Stimulated activated naive CD8-positive, alpha-beta T cell treated with anti-CD3 and anti-CD28 coated beads, Interleukin-15, Interleukin-2, amounts not matched to agents 100 U/mL and 50 U/mL, for 24 hours (primary cell): ENCODE results near the gene CEP78.

Source experiments
- ATAC-seq: fragments of 150-1000 bp; cut with Tn5 transposase; one replicate; pipeline ENCODE4 v1.10.0; 2021
- DNase-seq: peaks from one replicate; pipeline ENCODE4 v3.0.0; 2021

CEP78 gene

DNA sequence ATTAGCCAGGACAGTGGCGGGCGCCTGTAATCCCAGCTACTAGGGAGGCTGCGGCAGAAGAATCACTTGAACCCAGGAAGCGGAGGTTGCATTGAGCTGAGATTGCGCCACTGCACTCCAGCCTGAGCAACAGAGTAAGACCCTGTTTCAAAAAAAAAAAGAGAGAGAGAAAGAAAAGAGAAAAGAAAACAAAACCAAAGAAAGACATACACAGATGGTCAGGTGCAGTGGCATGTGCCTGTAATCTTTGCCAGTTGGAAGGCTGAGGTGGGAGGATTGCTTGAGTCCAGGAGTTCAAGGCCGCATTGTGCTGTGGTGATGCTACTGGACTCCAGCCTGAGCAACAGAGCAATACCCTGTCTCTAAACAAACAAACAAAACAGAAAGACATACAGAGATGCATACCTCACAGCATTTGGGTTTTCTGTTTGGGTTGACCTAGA, 51.1 kb downstream of the CEP78 start:
- DNase-seq = no peak
- no peak for ATAC-seq

DNA sequence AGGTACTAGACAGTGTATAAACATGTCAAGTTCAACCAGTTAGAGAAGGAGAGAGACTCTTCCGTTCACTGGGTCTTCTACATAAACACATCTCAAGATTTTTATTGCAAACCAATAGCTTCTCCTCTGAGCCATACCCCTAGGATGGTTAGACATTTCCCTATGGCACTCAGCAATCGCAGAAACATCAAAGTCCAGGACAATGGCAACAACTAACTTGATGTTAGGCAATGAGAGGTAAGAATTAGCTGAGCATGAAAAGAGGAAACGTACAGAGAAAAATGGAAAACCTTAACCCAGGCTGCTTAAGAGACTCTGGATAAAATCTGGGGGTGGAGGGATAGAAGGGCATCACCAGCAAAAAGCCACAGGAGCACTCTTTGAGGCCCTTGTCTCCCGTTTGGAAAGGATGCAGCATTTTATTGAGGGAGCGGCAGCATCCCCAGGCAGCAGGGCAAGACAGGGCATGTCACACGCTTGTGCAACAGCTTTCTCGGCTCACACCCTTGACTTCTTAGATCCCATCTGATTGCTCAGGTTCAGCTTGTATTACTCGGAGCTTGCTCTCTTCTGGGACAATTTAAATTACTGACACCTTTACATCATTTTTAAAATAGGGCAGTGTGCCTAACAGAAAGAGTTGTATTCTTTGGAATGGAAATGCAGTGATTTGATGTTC, 52.5 kb downstream of the CEP78 start:
- ATAC-seq (no peak), DNase-seq (no peak)

DNA sequence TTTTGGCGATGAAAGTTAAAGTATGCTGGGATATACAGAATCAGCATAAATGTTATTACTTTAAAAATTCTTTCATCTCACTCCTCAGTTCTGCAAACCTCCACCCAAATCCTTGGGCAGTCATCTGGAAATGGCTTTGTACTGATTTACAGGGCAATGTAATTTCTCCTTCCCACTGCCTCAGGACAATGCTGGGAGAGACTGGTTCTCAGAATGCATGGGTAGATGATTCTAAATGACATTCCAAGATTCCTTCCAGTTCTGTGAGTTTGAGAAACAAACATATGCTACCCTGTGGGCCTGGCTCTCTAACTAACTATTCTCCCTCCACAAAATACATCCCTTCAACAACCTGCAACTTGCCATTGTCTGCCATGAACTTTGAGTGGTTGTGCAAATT, 53.6 kb downstream of the CEP78 start:
- ATAC-seq = no peak
- no peak for DNase-seq

DNA sequence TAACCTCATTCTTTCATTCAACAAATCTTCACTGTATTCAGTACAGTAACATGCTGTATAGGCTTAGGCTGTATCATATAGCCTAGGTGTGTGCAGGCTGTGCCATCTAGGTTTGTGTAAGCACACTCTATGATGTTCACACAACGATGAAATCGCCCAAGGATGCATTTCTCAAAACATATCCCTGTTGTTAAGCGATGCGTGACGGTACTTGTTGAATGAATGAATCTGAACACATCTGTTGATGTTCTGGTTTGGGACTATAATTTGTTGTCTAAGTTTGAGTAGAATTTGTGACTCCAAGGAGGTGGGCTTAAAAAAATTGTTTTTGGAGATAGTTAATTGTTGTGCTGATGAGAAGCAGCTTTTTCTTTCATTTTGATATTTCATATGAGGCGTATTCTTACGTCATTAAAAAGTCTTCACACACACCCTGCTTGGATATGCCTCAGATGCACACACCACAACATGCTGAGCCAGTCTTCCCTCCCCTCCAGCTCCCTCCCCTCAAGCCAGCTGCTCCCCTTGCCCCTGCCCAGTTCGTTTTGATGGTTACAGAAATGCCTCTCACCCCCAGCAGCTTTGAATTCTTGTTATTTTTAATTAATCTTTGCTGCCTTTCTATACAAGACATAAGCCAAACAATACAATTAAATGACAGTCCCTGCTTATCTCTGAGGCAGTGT, 55.5 kb downstream of the CEP78 start:
- DNase-seq = no peak

DNA sequence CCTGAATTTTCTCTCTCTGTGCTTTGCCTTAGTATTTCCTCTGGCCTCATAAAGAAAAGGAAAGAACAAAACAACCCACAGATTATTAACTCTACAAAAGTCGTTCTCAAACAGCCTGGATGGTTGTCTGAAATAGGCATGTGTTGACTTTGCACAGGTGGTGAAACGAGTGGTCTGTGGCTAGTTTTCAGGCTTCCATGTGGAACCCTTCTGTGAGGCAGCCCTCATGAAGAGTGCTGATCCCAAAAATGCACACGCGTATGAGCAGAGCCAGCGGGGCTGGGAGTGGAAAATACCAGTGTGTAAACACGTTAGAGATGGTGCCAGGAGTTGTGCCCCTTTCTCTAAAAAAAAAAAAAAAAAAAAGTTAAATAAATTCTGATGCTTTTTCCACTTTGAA, 56.2 kb downstream of the CEP78 start:
- DNase-seq = no peak
- ATAC-seq = no peak

More for the DNA sequence above, 55.5 kb downstream of the CEP78 start:
- no peak for ATAC-seq

DNA sequence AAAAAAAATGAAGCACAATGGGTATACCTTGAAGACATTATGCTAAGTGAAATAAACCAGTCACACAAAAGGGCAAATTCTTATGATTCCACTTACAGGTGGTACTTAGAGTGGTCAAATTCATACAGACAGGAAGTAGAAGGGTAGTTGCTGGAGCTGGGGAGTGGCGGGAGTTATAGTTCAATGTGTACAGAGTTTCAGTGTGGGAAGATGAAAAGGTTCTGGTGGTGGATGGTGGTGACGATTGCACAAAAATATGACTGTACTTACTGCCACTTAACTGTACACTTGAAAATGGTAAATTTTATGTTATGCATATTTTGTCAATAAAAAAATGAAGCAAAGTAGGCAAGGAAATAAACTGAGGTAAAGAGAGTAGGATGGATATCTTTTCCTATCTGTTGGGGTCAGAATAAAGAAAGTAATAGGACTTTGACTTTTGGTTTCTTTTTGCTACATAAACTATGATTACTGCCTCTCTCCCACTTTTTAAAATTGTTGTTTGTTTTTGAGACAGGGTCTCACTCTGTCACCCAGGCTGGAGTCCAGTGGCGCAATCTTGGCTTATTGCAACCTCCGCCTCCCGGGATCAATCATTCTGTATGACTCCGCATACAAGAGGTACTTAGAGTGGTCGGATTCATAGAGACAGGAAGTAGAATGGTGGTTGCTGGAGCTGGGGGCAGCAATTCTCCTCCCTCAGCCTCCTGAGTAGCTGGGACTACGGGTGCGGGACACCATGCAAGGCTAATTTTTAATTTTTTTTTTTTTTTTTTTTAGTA, 57.0 kb downstream of the CEP78 start:
- peak; percentile 21 for DNase-seq
- peak; percentile 25 for ATAC-seq

DNA sequence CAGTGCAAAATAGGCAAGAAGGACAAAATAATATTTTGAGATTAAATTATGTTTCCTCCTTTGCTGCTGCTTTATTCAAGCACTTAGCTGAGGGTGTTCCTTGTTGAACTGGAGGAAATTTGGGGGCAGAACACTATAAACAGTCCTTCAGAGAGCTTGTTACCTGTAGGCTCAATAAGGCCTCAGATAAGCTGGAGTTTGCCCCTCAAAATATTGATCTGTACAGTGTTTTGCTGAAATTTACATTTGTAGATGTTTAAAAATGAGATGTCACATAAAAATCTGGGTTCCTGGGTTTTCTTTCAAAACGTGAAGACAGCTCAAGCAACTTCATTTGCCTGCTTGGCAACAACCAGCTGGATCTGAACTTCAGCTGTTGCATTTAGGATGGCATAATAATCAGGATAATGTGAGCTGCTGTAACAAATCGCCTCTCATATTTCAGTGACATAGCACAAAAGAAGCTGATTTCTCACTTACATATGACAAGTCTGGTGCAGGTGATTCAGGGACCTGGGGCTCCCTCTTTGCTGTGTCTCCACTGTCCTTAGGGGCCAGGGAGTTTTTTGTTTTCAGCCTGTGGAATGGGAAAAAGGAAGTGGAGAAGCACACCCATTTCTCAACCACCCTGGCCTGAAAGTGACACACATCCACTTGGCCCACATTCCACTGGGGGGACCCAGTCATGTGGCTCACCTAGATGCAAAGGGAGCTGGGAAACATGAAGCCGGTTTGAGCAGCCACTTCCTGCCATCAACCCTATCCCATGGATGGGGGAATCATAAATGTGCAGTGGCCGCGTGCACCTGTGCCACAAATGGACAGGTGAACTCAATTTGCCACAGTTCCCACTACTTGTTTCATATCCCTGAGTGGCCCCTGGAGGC, 58.7 kb downstream of the CEP78 start:
- DNase-seq (no peak), ATAC-seq (no peak)

DNA sequence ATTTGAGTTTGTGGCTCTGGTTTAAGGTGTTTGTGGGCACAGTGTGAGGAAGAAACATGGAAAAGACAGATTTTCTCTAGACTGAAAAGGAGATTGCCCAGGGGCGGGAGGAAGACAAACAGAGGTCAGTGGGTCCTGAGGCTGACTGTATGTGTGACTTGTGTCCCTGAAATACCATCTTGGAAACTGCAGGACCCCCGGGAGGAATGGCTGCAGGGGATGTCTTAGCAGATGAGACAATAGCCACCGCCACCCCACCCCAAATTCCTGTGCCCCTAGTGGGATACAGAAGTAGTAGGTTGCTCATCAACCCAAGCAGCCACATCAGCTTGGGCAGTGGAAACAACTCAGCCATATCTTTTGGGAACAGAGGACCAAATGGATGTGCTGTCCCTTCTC, 59.3 kb downstream of the CEP78 start:
- no peak for DNase-seq

DNA sequence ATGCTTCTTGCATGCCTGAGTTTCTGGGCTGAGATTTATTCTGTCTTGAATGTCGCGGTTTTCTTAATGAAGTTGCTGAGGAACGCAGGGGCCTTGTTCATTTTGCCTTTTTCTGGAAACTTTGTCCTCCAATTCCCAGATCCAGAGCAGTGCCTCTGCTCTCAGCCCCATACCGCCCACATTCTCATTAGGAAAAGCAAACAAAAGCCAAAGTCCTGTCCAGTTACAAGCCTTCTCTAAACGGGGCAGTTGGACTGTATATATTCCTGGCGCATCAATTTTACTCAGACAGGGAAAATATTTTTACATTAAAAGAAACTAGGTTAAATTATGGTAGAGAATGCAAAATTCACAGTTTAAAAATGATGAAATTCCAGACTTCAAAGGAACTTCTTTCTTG, 59.9 kb downstream of the CEP78 start:
- no peak for ATAC-seq
- DNase-seq = no peak

More for the DNA sequence above, 59.3 kb downstream of the CEP78 start:
- ATAC-seq = no peak

DNA sequence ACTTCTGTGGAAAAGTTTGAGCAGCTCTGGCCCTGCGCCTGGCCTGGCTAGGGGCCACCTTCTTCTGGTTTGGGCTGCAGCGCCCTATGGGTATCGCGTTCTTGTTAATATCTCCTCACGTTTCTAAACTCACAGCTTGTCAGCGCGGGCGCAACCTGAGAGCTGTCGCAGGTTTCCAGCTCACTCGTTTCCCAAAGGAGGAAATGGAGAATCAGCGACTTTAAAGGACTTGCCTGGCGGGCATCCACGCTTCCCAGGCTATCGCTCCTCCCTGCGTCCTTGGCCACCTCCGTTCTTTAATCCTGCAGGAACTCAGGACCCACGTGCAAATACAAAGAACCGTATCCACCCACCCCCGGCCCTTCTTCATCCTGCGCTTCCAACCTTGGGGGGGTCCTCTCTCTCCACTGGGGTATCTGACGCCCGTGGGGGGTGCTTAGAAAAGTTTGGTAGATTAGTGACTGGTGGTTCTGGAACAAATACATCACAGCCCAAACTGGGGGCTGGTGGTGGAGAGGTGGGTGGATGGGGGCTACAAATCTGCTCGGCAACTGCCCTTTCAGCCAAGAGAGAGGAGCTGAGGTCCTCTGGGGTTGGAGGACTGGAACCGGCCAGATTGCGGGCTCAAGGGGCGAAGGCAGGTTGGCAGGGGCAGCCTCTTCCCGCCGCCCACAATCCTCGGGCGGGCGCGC, 60.5 kb downstream of the CEP78 start:
- DNase-seq (peak; percentile 26), ATAC-seq (no peak)

DNA sequence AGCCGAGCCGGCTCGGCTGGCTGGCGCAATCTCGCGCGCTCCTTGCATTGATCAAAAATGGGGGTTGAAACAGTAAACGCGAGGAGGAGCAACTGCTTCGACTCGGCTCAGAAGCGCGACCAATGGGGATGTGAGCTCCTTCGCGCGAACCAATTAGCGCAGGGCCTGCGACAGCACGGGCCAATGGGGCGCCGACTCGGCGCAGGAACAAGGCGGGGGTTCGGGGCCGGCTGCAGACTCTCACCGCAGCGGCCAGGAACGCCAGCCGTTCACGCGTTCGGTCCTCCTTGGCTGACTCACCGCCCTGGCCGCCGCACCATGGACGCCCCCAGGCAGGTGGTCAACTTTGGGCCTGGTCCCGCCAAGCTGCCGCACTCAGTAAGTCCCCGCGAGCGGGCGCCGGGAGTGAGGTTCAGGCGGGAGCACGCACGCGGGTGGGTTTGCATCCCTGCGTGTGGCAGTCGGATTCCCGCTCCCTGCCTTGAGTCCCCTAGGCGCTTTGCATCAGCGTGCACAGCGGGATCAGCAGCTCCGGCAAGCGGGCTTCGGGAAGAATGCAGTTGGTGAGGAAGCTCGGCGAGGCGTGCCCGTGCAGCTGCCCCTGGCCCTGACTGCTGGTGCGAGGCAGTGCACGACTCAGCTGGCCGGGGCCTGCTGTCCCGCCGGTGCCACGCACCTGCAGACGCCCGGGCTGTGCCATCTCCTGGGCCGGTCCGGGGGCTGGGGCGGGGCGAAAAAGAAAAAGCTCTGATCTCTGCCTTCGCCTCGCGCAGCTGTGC, 61.2 kb downstream of the CEP78 start, which contains the start of gene PSAT1:
TSS of gene PSAT1 (plus strand) at position 233 of the 779 bp plus-strand sequence. CDS start at position 319, 86 bp downstream.
- DNase-seq = peak; percentile 88
- ATAC-seq = peak; percentile 97

DNA sequence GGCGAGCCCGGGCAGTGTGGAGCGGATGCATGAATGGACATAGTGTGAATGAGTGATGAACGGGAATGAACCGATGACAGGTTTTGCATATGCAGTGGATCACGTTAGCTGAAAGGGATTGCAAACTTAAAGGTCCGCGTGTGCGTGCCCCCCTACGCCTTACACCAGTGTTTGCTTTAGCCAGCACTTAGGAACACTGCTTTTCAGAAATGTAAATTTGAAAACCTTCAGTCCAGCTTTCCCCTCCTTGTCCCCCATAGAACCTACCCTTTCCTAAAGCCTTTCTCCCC, 61.7 kb downstream of the CEP78 start:
- DNase-seq = no peak
- no peak for ATAC-seq

DNA sequence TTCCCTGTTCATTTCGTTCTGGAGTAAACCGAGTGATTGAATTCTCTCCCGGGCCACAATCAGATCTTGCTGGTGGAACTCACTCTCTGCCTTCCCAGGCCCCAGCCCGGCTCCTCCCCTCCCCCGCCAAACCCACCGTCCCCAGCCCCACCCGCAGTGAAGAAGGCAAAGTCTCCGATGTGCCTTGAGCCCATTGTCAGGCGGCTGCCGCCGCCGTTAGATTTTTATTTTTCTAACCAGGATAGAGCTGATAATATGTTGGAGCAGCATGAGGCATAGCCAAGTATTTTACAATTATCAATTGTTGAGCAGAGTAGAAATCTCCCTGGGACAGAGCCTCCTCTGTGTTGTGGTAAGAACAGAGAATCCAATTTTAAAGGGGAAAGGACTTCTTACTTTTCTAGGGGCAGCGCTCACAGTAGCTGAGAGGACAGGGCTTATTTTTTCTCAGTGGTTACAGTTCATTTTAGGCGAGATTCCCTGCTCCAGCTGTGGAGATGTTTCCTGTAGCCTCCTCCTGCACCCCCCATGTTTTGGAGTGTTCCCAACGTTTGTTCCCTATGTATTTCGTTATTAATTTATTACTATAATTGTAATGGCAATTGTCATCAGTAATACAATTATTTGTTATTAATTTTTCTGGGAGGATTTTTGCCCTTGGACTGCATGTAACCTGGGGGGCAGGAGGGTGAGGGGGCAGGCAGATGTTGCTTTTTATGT, 62.3 kb downstream of the CEP78 start:
- no peak for ATAC-seq
- DNase-seq = peak; percentile 22

DNA sequence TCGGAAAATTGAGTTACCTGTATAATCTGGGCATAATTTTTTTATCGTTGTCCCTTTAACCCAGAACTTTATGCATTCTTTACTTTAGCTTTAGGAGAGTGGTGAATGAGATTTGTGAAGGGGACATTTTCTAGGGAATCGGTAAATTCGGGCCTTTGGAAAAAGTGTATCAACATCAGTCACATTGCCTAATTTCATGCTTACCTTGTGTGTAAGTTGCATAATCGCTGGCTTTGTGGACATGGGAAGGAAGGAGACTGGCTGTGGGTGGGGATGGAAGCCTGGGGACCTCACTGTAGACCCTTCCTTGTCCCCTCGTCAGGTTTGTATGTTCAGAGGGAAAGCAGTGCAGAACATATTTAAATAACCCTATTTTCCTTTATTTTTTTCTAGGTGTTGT, 64.3 kb downstream of the CEP78 start:
- no peak for ATAC-seq

DNA sequence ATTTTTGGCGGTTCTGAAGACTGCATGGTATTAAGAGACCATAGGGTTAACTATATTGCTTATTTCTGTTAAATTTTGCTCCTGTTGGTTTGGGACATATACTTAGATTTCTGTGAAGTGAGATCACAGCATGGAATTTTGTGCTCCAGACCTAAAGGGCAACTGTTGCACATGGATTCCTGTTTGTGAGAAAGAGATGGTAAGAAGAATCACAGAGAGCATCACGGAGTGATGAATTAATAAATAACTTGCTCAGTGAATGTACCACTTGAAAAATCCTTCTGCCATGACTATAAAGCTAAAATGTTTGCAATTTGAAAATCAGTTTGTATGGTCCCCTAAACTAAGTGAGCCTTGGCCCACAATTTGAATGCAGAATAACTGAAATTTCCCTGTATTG, 65.6 kb downstream of the CEP78 start:
- DNase-seq = no peak
- no peak for ATAC-seq

More for the DNA sequence above, 64.3 kb downstream of the CEP78 start:
- no peak for DNase-seq

DNA sequence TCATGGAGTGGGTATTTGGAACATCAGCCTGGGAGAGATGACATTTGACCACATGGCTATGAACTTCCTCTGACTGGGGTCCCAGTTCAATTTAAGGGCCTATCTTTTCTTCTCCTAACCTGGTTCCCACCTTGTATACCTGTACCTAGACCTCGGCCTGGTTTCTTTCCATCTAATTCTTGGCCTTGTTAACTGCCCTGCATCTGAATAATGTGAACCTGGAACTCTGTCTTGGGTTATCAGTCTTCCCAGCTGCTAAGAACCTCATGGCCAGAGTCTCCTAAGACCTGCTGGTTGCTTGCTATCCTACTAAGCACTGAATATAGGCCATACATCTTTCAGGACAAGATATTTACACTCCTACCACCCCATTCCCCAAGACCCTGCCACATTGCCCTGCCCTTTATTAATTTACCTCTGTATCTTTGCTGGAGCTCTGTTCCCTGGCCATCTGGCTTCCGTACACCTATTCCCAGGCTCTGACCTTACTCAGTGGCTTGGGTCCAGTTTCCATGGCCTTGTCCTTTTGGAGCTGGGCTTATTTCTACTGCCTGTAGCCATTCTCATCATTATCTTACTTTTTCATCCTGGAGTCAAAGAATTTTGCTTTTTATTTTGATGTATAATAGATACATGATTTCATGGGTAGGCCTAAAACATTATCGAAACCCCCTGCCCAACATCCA, 67.6 kb downstream of the CEP78 start:
- ATAC-seq (no peak), DNase-seq (no peak)

DNA sequence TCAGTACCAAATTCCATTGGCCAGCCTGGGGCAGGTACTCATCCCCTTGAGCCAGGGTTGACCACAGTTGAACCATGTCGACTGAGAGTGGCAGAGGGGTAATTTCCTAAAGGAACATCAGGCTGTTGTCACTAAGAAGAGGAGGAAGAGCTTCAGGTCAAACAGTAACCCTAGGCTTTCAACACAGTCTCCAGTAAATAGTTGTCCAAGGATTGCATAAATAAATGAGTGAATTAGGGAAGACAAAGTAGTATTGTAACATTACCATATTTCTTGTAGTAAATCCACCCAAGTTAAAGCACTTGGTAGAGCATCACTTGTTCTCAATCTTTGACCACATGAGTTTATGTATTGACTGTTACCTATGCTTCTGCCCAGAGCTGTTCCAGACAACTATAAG, 68.5 kb downstream of the CEP78 start:
- ATAC-seq (no peak), DNase-seq (no peak)

DNA sequence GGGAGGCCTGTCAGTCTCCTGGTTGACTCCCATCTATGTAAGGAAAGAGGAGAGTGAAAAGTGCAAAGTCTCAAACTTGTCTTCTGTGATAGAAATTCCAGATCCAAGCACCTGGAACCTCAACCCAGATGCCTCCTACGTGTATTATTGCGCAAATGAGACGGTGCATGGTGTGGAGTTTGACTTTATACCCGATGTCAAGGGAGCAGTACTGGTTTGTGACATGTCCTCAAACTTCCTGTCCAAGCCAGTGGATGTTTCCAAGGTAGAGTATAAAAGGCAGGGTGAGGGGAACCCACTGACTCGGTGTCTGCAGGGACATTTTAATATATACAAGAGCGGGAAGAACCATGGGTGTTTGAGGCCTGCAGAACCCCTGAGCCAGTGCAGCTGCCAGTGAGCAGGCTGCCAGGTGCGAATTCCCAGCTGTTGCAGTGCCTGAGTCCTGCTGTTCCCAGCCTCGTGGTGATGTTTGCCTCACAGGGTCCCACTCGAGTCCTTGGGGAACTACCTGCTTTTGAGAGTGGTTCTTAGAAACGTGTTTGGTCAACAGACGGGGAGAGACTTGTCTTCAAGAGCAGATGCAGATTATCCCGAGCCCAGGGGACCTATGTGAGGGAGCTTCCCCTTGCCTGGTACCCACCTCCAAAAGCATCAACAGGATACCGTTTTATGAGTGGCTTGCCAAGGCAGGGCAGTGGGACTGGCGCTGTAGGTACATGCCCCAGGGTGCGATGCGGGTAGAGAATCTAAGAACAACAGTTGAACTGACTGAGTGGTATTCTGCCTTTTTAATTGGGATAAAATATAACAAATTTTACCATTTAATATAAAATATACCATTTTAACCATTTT, 70.6 kb downstream of the CEP78 start:
- no peak for DNase-seq
- ATAC-seq = no peak

DNA sequence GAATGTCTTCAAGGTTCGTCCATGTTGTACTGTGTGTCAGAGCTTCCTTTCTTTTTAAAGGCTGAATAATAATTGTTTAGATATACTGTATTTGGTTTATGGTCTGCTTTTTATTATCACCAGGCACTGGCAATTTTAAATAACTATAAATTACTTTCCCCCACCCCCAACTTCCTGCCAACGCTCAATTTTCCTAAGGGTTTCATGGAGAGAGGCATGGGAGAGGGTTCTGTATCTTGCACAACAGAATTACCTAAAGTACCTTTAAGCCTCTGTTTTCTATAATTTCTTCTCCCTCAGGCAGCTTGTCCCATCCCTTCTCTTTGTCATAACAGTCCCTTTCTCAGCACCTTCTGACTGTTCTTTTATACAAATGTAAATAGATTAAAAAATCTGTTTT, 71.5 kb downstream of the CEP78 start:
- no peak for ATAC-seq
- DNase-seq = no peak
